Spleen (tissue), 7 donors: ENCODE results near the gene ZNF697.

Experiments used
- CTCF ChIP-seq, 11 experiments: fragments of 200-600 bp in 7 of 11; fragments of 450-650 bp in 4 of 11; sonication (generic) in 4 of 11; IDR thresholded peaks in 8 of 11; conservative IDR thresholded peaks in 3 of 11; 1 replicate in 7 of 11; 2 replicates in 4 of 11; pipeline versions ENCODE4 v1.4.0 to v1.8.0; 2016 to 2021; ENCODE audit warnings: antibody characterized with exemption in 11 of 11, inconsistent platforms in 4 of 11, mild to moderate bottlenecking in 1 of 11
- POLR2A ChIP-seq, 3 donors: fragments of 450-650 bp; IDR thresholded peaks; one replicate each; pipeline ENCODE4 v1.5.1; 2017; ENCODE audit warnings: antibody characterized with exemption in 3 of 3, mild to moderate bottlenecking in 1 of 3
- POLR2AphosphoS5 ChIP-seq, 3 donors: sonication (generic); formaldehyde crosslinking; IDR thresholded peaks; one replicate each; pipeline ENCODE4 v1.5.1; 2017; ENCODE audit warnings: antibody characterized with exemption in 3 of 3
- donor health status: DM: no; HTN: no; CAD: no; lungs with moderate emphysema.
- donor health status: DM: no; HTN: no; CAD: no.
- donor health status: DM: no; HTN: no; CAD: no.

GRCh38 chr1:119651133-119651532 is 3.1 kb upstream of the ZNF697 start:
- TF ChIP-seq CTCF (IDR thresholded peaks at IDR 0.05 in 8 of 11, conservative IDR thresholded peaks at IDR 0.05 in 3 of 11) (no peak), POLR2AphosphoS5 (IDR thresholded peaks at IDR 0.05) (no peak), POLR2A (IDR thresholded peaks at IDR 0.05) (no peak)
